ENCODE results near the gene CEBPA.
"Not testable (repeated sequence)": the region's sequence is repeated elsewhere in the genome, so short reads cannot be mapped to it uniquely, and the experiment has no call there.

Gene CEBPA

DNA sequence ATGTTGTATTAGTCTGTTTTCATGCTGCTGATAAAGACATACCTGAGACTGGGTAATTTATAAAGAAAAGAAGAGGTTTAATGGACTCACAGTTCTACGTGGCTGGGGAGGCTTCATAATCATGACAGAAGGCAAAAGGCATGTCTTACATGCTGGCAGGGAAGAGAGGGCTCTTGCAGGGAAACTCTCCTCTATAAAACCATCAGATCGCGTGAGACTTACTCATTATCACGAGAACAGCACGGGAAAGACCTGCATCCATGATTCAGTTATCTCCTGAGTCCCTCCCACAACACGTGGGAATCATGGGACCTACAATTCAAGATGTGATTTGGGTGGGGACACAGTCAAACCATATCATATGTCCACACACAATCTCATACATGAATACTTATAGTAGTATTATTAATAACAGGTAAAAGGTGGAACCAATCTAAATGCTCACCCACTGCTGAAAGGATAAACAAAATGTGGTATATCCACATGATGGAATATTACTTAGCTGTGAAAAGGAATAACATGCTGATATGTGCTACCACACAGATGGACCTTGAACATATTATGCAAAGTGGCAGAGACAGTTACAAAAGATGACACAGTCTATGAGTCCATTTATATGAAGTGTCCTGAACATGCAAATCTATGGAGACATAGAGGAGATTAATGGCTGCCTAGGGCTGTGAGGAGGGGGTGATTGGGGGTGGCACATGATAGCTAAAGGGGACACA, 20.9 kb upstream of the CEBPA start:
- DNase-seq, result no peak

DNA sequence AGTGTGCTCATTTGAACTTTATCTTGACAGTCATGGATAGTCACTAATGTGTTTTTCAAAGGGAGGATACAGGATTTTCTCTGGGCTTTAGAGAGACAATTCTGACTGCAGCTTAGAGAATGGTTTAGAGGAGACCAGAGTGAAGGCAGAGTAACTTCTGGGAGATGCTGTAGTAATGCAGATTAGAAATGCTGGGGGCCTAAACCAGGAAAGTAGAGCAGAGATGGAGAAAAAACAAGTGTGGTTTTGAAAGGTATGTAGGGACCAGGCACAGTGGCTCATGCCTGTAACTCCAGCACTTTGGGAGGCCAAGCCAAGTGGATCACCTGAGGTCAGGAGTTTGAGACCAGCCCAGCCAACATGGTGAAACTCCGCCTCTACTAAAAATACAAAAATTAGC, 18.3 kb upstream of the CEBPA start:
- no peak for DNase-seq

GRCh38 chr19:33317991-33318390, 15.7 kb upstream of the CEBPA start:
- DNase-seq, result not testable (repeated sequence)

DNA sequence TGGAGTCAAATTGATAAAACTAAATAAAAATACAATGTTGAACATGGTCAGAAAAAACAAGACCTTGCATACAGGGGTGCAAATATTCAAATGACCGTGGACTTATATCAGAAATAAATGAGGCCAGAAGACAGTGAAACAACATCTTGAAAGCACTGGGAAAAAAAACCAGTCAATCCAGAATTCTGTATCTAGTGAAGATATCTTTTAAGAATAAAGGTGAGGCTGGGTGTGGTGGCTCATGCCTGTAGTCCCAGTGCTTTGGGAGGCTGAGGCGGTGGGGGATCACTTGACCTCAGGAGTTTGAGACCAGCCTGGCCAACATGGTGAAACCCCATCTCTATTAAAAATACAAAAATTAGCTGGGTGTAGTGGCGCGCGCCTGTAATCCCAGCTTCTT, 15.2 kb upstream of the CEBPA start:
- no peak for DNase-seq

DNA sequence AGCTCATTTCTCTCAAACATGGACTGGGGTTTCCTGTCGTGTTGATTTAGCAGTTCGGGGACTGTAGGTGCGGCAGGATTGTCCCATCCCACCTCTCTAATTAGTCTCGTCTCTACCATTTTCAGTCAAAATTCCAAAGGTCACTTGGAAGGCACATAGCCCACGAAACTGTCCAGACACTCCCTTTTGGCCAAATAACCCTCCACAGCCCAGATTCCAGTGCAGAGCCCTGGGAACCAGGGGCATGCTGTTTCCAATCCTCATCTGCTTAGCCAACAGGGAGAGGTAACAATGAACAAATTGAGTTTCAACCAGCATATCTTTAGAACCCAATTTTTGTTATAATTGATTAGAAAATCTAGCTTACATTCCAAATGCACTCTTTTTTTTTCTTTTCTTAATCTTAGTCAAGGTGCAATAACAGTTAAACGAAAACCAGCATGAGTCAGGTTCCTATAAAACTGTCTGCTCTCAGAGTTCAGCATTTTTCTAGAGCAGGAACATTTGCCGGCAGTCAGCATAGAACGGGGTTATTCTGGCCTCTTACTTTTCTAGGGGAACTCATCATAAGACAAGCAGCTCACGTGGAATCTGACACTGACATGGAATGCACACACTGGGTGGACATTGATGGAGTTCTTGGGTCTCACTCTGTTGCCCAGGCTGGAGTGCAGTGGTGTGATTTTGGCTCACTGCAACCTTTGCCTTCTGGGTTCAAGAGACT, 14.4 kb upstream of the CEBPA start:
- no peak for DNase-seq

DNA sequence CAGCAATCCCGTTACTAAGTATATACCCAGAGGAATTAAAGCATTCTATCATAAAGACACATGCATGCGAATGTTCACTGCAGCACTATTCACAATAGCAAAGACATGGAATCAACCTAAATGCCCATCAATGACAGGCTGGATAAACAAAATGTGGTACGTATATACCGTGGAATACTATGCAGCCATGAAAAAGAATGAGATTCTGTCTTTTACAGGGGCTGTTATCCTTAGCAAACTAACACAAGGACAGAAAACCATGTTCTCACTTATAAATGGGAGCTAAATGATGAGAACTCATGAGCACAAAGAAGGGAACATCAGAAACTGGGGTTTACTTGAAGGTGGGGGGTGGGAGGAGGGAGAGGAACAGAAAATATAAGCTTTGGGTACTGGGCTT, 10.5 kb upstream of the CEBPA start:
- not testable (repeated sequence) for DNase-seq

- no peak for DNase-seq
Measured at GRCh38 chr19:33312065-33312464, 9.7 kb upstream of the CEBPA start.

DNA sequence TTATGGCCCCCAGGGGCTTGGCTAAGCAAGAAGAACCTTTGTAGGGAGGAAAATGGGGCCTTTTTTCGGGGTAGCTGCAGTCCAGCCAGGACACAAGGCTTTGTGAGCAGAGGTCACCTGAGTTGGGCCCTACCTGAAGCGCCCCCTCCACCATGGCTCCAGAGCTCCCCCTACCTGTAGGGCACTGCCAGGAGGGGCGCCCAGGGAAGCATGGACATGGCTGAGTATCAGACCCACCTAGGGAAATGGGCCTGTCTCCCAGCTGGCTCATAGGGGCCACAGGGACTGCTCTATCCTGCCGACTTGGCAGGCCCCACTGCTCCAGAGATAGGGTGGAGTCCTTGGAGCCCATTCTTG, 9.0 kb upstream of the CEBPA start:
- DNase-seq, result no peak

- no peak for DNase-seq
Measured at GRCh38 chr19:33310606-33311325, 8.4 kb upstream of the CEBPA start.

- DNase-seq, result no peak
Measured at GRCh38 chr19:33309826-33310225, 7.5 kb upstream of the CEBPA start.

GRCh38 chr19:33306853-33307792, 4.8 kb upstream of the CEBPA start:
- DNase-seq, result no peak

GRCh38 chr19:33306191-33306590, 3.9 kb upstream of the CEBPA start:
- DNase-seq, result no peak

GRCh38 chr19:33304760-33305647, 2.7 kb upstream of the CEBPA start:
- no peak for DNase-seq

GRCh38 chr19:33304371-33304759, 2.0 kb upstream of the CEBPA start:
- DNase-seq, result no peak

DNA sequence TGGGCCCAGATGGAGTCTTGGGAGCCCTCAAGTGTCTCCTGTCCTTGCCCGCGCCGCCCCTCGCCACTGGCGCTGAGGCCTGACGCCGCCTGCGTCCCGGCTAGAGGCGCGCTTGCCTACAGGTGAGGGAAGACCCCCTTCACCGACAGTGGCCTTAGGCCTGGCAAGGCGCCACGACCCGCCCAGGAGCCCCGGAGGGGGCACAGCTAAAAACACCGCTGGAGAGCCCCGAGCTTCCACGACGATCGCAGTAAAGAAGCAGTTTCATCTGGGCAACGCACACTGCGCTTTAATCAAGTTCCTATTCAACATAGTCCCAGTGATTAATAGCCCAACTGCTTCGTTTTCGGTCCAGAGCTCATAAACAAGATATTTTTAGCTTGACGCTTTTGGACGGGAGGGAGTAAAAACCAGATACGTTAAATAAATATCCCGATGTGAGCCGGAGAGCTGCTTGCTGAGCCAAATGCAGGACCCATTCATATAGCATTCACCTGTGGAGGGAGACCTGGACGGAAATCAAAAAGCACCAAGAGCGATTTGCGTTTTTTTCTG, 1.5 kb upstream of the CEBPA start:
- no peak for DNase-seq

DNA sequence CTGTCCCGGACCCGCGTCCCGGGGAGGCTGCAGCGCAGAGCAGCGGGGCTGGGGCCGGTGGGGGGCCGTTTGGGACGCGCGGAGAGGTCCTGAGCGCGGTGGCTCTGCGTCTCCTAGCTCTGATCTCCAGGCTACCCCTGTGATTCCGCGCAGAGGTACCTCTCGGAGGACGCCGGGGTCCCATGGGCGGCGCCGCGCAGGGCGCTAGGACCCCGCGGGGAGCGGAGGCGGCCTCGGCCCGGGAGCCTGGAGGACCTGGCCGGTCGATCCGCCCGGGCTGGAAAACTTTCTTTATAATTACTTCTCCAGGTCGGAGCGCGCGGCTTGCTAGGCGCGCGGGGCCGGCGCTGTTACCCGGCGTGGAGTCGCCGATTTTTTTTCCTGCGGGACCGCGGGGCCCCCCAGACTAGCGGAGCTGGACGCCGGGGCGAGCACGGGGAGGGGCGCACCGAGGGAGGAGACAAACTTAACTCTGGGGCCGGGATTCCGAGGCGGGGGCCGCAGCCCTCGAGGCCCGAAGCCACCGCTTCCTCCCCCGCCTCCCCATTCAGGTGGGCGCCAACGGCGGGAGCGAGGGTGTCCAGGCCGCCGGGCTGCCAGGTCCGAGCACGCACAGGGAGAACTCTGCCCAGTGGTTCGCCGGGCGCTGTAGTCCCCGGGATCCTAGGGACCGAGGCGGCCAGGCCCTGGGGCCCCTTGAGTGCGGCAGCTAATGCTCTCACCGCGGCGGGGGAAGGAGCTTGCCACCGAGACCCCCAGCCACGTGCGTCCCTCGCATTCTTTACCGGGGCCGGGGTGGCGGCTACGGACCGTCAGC, 848 bp upstream of the CEBPA start:
- DNase-seq, result no peak

DNA sequence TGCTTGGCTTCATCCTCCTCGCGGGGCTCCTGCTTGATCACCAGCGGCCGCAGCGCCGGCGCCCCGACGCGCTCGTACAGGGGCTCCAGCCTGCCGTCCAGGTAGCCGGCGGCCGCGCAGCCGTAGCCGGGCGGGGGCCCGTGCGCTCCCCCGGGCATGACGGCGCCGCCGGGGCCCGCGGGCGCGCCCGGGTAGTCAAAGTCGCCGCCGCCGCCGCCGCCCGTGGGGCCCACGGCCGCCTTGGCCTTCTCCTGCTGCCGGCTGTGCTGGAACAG, 497 bp downstream of the CEBPA start:
- DNase-seq, result no peak

- no peak for DNase-seq
Measured at GRCh38 chr19:33301144-33301899, 1.0 kb downstream of the CEBPA start.

DNA sequence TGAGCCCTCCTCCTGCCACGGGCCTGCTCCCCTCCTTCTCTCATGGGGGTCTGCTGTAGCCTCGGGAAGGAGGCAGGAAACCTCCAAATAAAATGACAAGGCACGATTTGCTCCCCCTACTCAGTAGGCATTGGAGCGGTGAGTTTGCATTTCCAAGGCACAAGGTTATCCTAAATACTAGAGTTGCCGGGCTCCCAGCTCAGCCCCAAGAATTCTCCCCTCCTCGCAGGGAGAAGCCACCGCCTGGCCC, 1.5 kb downstream of the CEBPA start:
- no peak for DNase-seq

All from activated CD4-positive, CD25-positive, alpha-beta regulatory T cell treated with anti-CD3 and anti-CD28 coated beads, Interleukin-2, amount 50 U/mL, for 72 hours (primary cell).